GM18951 (cell line): ENCODE results near the gene RTN4R.
A peak's percentile ranks its signal among the peaks of the same experiment; 100 is the strongest.

Experiments used
- POLR2A ChIP-seq: IDR thresholded peaks from 4 replicates; pipeline ENCODE4 v1.6.1; 2011; ENCODE audit warnings: mild to moderate bottlenecking; ENCODE audit not compliant: insufficient read length, insufficient read depth; ENCODE audit errors: extremely low read depth
- in situ Hi-C: fragments of 300-500 bp; cut with MboI; formaldehyde crosslinking; loops from one replicate; pipeline ENCODE4 v1.12.0; 2022; ENCODE audit warnings: low sequenced_read_pairs, mixed read lengths, inconsistent platforms; ENCODE audit not compliant: unreplicated experiment

RTN4R gene

DNA sequence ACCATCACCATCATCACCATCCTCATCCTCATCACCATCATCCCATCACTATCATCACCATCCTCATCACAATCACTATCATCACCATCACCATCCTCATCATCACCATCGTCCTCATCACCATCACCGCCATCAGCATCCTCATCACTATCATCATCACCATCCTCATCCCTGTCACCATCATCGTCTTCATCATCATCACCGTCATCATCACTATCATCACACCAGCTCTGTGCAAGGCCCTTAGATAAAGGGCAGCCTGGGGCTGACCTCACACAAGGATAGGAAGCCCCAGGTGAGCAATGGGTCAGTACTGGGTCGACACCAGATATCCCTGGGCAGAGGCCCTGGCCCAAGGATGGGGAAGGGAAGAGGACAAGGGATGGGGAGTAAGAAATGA, 16.1 kb downstream of the RTN4R start:
- in situ Hi-C loops, result no loop called here
- no peak for TF ChIP-seq POLR2A

DNA sequence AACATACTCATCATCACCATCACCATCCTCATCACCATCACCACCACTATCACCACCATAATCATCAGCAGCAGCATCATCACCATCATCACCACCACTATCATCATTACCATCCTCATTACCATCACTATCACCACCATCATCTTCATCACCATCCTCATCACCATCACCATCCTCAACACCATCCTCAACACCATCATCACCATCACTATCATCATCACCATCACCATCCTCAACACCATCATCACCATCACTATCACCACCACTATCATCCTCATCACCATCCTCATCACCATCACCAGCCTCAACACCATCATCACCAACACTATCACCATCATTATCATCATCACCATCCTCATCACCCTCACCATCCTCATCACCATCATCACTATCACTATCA, 16.6 kb downstream of the RTN4R start:
- TF ChIP-seq POLR2A, result no peak
- in situ Hi-C loops, result no loop called here

DNA sequence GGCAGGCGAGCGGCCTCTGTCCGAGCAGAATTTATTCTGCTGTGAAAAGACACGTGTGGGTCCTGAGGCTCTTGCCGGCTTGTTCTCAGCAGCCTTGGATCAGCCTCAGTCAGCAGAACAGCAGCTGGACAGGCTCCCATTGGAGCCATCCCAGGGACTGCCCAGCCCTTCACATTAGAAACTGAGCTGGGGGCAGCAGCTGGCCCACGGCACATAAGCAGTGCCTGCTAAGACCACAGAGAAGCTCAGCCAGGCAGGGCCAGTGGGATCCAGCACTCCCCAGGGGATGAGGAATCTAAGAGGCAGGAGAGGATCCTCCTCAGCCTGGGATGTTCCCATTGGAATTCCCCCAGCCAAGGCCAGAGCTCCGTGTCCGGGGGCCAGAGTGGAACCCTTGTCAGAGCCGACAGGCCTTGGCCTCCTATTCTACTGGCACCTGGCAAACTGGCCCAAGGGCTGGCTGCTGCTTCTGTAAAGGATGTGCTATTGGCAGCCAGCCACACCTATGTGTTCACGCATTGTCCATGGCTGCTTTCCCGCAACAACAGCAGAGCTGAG, 18.2 kb downstream of the RTN4R start:
- in situ Hi-C loops, result no loop called here
- TF ChIP-seq POLR2A, result no peak

DNA sequence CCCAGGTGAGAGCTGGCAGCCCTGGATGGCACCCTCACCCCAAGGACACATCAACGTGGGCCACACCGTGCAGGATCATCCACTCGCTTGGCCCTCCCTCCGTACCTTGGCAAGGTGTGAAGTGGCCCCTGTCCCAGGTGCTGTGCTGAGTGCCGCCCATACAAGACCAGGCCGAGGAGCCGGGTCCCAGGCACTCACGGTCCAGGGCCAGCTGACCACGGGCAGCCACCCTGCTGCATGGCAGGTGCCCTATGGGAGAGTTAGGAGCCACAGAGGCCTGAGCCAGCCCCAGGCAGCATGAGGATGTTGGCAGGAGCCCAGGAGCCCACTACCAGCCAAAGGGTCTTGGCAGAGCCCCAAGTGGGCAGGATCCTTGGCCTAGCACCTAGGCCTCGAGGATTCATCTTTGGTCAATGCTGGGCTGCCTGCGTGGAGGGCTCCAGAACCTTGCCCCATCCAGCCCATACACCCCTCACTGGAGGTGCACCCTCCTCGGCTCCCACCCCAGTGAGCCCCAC, 19.6 kb downstream of the RTN4R start:
- TF ChIP-seq POLR2A, result no peak
- in situ Hi-C loops, result no loop called here

DNA sequence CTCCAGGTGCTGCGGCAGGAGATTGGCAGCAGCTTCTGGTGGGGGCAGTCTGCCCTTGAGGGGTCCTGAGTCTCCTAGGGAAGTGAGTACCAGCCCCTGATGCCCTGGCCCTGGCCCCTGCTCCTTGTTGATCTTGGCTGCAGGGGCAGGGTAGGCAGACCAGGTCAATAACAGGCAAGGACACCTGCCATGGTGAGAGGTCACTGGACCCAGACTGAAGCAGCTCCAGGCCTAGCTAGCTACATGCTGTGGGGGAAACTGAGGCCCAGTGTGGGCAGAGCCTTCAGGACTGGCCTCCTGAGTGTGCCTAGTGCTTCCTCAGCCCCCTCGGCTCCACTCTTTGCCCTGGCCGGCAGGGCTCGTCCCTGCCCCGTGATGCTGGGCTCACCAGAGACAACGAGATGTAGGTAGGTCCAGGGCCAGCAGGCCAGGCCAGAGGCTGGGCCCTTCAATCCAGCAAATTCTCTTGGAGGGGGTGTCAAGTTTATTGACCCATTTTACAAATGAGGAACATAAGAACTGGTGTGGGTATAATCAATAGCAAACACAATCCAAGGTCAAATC, 20.4 kb downstream of the RTN4R start:
- in situ Hi-C loops, result no loop called here
- no peak for TF ChIP-seq POLR2A

DNA sequence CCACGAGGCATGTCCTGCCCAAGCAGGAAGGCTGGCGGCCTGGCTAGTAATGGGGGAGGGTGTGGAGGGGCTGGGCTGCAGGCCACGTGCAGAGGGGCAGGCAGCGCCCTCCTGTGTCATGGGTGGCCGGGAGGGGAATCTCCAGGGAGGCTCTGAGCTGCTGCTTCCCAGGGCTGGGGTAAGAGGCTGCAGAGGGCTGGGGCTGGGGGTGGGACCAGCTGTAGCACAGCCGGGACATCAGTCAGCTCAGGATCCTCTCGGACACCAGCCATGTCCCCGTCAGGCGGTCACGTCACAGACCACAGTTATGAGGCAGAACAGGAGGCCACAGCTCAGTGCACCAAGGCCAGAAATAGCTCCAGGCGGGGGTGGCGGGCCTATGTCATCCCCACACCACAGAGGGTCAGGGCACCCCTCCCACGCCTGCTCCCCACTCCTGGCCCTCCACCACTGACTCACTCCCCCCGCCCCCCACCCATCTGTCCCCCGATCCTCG, 21.1 kb downstream of the RTN4R start:
- no peak for TF ChIP-seq POLR2A
- in situ Hi-C loops, result no loop called here

DNA sequence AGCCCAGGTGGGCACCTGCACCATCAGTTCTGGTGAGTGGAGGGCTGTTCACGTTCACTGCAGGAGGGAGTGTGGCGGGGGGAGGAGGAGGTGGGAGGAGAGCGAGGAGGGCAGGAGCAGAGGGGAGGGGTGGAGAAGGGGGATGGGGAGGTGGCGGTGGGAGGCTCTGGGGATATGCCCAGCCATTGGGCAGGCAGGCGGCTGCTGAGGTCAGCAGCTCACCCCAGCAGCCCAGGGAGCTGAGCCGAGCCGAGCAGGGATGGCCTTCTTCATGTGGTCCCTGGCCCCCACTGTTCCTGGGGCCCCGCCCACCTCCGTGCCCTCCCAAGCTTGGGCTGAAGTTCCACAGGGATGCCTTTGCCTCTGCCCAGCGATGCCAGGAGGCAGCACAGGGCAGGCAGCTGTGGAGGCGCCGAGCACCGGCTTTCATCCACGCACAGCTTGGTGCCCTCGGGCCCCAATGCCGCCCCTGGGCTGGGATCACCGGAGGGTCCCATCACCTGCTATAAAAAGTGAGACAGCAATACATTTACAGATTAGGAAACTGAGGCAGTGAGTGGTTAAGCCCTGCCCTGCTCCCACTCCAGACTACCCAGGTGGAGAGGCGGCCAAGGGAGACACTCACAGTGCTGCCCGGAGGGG, 21.6 kb downstream of the RTN4R start:
- in situ Hi-C loops, result no loop called here

DNA sequence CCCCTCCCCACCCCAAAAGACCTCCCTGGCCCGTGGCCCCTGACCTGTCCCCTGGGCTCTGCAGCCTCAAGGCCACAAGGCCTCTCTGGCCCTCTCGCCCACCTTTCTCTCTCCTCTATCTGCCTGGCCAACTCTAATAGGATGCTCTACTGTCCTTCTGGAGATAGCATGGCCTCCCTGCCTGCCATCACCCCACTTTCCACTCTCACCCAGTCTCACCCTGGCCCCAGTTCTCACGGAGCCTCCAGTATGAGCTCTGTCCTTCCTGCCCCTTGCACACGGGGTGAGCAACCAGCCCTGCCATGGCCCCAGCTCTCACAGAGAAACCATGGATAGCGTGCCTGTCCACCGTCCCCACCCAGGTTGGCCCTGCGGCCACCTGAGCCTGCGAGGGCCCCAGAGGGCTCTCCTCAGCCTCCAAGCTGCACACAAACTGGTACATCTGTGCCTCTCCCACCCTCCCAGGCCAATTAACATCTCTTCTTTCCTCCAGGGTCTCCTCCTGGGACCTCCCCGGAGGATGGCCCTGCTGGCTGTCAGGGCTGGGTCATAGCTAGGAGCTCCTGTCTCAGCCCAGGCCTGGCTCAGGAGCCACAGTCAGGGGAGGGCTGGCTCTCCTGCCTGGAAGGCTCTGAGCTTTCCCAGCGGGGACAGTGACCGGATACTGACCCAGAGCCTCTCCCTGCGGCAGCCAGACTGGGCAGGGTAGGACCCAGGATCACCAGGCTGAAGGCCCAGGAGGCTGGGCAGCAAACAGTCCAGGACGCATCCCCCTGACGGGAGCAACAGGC, 22.3 kb downstream of the RTN4R start:
- no peak for TF ChIP-seq POLR2A
- in situ Hi-C loops, result no loop called here

More for the DNA sequence above, 21.6 kb downstream of the RTN4R start:
- TF ChIP-seq POLR2A, result no peak

DNA sequence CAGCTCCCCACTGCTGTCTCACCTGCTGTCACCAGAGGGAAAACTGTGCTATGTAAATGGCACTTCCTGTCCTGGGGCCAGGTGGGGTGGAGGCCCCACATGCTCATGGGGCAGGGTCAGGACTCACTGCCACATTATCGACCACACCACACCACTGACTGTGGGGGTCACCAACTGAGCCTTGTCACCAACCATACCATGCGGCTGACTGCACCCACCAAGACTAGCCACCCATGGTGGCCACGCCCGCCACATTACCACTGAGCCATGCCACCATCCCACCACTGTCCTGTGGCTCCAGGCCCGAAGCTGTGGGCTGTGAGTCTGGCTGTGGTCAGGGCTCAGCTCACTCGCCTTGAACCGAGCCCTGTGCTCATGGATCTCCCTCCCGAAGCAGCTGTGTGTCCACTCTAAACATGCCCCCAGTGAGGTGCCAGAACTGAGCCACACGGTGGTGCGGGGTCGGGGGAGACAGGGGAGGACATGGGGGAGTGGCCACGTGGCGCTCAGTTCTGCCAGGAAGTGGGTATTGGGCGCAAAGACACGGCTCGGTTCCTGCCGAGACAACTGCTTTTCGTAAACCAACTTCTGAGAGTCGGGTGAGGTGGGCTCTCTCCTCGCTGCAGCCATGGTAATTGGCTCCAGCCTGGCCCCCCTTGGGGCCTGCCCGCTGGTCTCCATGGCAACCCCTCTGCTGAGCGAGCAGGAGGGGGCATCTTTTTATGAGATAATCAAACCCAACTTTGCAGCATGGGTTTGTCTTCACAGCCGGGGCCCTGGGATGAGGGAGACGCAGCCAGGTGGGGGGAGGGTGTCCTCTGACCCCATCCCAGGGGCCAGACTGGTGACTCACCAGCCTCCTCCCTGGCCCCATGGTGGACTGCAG, 23.2 kb downstream of the RTN4R start:
- no peak for TF ChIP-seq POLR2A
- in situ Hi-C loops, result no loop called here

DNA sequence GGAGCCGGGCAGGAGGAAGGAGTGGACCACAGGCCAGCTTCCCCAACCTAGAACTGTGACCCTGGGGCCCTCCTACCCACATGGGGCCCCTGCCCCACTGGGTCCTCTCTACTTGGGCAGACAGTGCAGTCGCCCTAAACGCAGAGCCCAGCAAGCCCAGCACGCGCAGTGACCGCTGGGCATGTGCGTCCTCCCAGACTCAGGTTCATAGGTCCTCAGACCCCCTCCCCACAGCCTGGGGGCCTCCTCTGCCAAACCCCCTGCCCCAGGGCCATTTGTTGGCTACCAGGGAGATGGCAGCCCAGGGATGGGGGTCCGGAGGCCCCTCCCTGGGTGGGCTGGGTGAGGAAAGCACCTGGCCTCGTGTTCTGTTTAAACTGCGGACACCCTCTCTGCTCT, 23.9 kb downstream of the RTN4R start:
- in situ Hi-C loops, result no loop called here
- no peak for TF ChIP-seq POLR2A

DNA sequence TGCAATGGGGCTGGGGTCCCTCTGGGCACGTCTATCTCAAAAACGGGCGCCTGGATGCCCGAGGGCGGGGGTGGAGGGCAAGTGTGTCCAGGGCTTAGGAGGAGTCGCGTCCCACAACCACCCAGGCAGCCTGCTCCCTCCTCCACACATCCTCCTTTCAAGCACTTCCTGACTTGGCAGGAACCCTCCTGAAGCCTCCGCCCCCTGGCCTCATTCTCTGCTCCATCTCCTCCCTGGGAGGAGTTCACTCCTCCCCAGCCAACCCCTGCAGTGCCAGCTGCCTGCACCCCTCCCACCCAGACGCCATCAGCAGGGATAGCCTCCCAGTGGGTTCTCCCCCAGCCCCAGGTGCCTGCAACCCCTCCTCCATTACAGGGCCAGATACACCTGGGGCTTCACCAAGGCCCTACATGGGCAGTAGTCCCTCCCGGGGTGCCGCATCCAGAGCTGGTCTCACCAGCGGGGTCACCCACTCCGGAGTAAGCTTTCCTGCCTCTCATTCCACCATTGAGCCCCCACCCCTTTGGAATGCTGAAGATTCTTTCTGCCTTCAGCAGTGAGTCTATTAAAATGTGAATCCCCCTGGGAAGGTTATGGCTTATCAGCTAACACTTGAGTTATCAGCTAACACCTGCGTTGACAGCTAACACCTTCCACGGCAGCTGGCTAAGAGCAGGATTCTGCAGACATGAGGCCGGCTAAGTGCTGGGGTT, 24.4 kb downstream of the RTN4R start:
- peak; percentile 31 for TF ChIP-seq POLR2A
- in situ Hi-C loops, result no loop called here

DNA sequence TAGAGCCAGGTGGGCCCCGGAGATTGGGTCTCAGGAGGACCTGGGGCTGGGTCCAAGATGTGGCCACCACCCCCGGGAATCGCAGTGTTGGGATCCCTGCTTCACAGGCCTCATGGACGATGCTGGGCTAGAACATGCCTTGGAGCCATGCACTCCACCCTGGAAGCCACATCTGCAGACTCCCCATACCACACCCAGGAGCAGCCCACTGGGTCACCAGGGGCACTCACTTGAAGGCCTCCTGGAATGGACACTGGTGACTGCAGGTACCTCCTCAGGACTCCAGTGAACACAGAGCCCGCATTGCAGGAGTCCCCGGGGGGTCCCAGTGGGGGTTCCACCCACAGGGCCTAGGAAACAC, 25.0 kb downstream of the RTN4R start:
- in situ Hi-C loops, result no loop called here
- TF ChIP-seq POLR2A, result no peak
